ENCODE results near the gene ATXN10.

The ATXN10 gene

GRCh38 chr22:45878051-45878781, 206.6 kb downstream of the ATXN10 start:
- no peak overlapping the region for H3K27ac Mint-ChIP-seq
- TF ChIP-seq, protein P1, sequence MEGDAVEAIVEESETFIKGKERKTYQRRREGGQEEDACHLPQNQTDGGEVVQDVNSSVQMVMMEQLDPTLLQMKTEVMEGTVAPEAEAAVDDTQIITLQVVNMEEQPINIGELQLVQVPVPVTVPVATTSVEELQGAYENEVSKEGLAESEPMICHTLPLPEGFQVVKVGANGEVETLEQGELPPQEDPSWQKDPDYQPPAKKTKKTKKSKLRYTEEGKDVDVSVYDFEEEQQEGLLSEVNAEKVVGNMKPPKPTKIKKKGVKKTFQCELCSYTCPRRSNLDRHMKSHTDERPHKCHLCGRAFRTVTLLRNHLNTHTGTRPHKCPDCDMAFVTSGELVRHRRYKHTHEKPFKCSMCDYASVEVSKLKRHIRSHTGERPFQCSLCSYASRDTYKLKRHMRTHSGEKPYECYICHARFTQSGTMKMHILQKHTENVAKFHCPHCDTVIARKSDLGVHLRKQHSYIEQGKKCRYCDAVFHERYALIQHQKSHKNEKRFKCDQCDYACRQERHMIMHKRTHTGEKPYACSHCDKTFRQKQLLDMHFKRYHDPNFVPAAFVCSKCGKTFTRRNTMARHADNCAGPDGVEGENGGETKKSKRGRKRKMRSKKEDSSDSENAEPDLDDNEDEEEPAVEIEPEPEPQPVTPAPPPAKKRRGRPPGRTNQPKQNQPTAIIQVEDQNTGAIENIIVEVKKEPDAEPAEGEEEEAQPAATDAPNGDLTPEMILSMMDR (IDR thresholded peaks at IDR 0.05; ENCODE audit: unreplicated experiment in 3 of 3): no peak
- peaks cover 6% of the 10 kb centered on the region for H3K4me1 Mint-ChIP-seq
- peaks cover 2% of the 10 kb centered on the region for H3K36me3 Mint-ChIP-seq (ENCODE audit: low read depth)
- H3K4me3 Mint-ChIP-seq: no peak overlapping the region
- H3K9me3 Mint-ChIP-seq: peaks cover 3% of the 10 kb centered on the region
- peaks cover 66% of the 10 kb centered on the region for H3K27me3 Mint-ChIP-seq (ENCODE audit: low read depth)

DNA sequence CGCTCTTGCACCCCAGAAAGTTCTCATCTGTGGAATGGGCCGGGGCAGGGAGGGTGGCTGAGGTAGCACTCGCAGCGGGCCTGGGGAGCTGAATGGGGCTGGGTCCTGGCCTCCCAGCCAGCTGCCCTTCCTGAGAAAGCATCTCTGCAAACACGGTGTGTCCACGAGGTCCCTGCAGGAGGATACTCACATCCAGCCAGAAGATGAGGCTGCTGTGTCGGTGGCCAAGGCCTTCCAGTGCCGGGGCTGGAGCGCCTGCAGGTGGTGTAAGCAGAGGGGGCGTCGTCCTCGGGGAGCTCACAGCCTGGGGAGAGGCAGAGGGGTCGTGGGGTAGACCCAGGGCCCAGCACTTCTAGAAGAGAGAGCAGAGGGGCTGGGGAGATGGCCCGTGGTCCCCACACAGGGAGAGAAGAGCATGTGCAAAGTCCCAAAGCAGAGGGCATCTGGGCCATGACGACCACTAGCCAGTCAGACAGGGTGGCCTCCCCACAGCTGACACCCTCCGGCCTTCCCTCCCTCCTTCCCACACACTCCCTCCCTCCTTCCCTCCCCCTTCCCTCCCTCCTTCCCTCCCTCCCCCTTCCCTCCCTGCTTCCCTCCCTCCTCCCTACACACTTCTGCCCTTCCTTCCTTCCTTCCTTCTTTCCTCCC, 207.4 kb downstream of the ATXN10 start:
- no peaks in the 10 kb centered on the region for H3K36me3 Mint-ChIP-seq (ENCODE audit: low read depth)
- no peak overlapping the region for H3K4me3 Mint-ChIP-seq
- H3K4me1 Mint-ChIP-seq: peaks cover 6% of the 10 kb centered on the region
- peaks cover 3% of the 10 kb centered on the region for H3K9me3 Mint-ChIP-seq
- TF ChIP-seq, protein P1 (IDR thresholded peaks at IDR 0.05; ENCODE audit: unreplicated experiment in 3 of 3): no peak
- no peak overlapping the region for H3K27ac Mint-ChIP-seq
- H3K27me3 Mint-ChIP-seq (ENCODE audit: low read depth): peaks cover 72% of the 10 kb centered on the region

DNA sequence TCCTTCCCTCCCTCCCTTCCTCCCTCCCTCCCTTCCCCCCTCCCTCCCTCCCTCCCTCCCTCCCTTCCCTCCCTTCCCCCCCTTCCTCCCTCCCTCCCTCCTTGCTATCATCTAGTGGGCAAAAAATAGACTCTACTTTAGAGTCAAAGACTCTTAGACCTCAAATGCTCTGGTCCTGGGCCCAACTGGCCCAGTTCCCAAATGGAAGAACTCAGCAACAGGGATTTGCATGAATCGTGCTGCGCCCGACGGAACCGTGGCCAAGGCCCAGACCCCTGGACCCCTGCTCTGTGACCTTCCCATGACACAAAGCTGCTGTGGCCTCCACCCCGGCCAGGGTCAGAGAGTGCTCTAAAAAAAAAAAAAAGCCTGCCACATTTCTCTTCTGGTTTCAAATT, 207.9 kb downstream of the ATXN10 start:
- Mint-ChIP-seq H3K9me3 (peaks cover under 1% of the 10 kb centered on the region), H3K27me3 (ENCODE audit: low read depth) (peaks cover 72% of the 10 kb centered on the region), H3K4me1 (peaks cover 6% of the 10 kb centered on the region), H3K36me3 (ENCODE audit: low read depth) (no peaks in the 10 kb centered on the region), H3K4me3 (no peak overlapping the region), H3K27ac (no peak overlapping the region)
- TF ChIP-seq, protein P1 (IDR thresholded peaks at IDR 0.05; ENCODE audit: unreplicated experiment in 3 of 3): no peak

DNA sequence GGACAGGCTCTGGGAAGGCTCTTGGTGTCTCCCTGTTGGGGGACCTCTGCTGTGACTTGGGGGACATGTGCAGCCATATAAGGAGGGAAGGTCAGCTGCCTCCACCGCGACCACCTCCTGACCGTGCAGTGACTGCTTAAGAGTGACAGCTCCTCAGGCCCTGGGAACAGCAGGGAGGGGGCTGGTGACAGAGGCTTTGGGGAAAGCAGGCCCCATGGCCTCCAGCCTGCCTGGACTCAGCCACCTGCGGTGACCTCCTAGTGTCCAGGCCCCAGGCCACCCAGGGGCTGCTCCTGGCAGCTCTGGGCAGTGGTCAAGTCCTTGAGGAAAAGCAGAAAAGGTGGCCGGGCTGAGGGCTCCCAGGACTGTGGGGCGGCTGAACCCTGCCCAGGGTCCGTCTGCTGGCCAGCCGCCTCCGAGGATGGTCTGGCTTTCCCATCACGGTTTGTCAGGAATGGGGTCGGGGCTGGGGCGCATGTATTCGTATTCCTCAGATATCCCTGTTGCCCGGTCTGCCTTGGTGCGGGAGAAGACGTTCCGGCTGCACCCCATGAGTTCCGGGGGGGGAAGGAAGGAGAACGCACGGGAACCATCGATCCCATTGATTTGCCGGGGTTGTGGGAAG, 208.6 kb downstream of the ATXN10 start:
- H3K27me3 Mint-ChIP-seq (ENCODE audit: low read depth): peaks cover 69% of the 10 kb centered on the region
- peak overlapping the region; percentile 48 to 75 (median 50) for H3K4me3 Mint-ChIP-seq
- H3K27ac Mint-ChIP-seq: no peak overlapping the region

DNA sequence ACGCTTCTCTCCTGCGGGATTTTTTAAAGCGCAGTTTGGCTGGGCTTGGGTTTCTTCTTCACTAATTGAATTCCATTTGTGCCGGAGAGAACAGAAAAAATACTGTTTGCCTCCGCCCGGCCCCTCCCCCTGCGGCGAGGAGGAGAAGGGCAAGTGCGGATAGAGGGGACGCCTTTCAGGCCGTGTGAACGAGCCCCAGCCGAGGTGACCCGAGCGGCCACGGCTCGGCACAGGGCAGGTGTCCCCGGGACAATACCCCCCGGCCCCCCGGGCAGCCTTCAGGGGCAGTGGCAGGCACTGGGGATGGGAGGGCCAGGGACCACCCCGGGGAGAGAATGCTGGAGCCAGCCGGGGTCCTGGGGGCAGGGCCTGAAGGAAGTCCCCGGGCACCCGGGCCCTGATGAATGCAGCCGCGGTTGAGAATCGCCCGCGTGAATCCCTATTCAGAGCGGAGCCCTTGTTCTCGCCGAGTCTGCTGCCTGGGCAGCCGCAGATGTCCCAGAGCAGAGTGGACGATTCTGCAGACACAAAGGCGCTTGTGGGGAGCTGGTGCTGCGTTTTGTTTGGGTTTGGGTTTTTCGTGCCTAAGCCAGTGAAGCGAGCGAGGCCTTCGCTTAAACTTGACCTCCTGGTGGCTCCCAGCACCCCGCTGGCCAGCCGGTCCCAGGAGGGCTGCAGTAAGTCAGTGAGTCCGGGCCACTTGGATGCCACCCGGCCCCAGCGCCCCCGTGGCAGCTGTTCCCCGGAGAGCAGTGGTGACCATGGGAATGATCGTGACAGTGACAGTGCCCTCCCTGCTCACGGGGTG, 209.3 kb downstream of the ATXN10 start:
- Mint-ChIP-seq H3K27me3 (ENCODE audit: low read depth) (peaks cover 62% of the 10 kb centered on the region), H3K36me3 (ENCODE audit: low read depth) (no peaks in the 10 kb centered on the region), H3K27ac (no peak overlapping the region), H3K9me3 (no peaks in the 10 kb centered on the region), H3K4me3 (peak overlapping the region; percentile 48 to 75 (median 50)), H3K4me1 (peaks cover 6% of the 10 kb centered on the region)
- TF ChIP-seq, protein P1 (IDR thresholded peaks at IDR 0.05; ENCODE audit: unreplicated experiment in 3 of 3): no peak

More for the DNA sequence above, 208.6 kb downstream of the ATXN10 start:
- Mint-ChIP-seq H3K4me1 (peaks cover 6% of the 10 kb centered on the region), H3K36me3 (ENCODE audit: low read depth) (no peaks in the 10 kb centered on the region), H3K9me3 (no peaks in the 10 kb centered on the region)
- TF ChIP-seq, protein P1 (IDR thresholded peaks at IDR 0.05; ENCODE audit: unreplicated experiment in 3 of 3): no peak
